HCT116 (cell line): ENCODE data around the gene PIH1D1. TPM values are rescaled to one million over a fixed set of nuclear protein-coding genes. Genes with fewer than 3 reads are reported as not detected.

Experiments
- ATAC-seq: fragments of 200-7000 bp; cut with Tn5 transposase; 2 replicates; pipeline ENCODE4 v1.9.1; 2020; ENCODE audit warnings: mild to moderate bottlenecking, moderate library complexity
- BruUV-seq: library from RNA; stranded (reverse); fragments of 400-500 nt; replicated peaks from 2 replicates; lab custom pipeline; 2021; lab: Mats Ljungman, UMichigan
- CTCF ChIA-PET: fragments of 300-600 bp; sonication (Branson Sonifier 250); formaldehyde crosslinking; loops from one replicate; lab custom pipeline; 2021; ENCODE audit warnings: antibody characterized with exemption; lab: Charles Lee
- POLR2A ChIA-PET: fragments of 300-600, 350-600 bp; sonication (Branson Sonifier 250); formaldehyde crosslinking; loops from one replicate; lab custom pipeline; 2021; ENCODE audit warnings: antibody characterized with exemption; lab: Charles Lee
- RAD21 ChIA-PET, 2 experiments: fragments of 300-600 bp; sonication (Branson Sonifier 250); formaldehyde crosslinking; loops; one replicate each; lab custom pipeline; 2023; ENCODE audit warnings: low total read pairs in 2 of 2; ENCODE audit not compliant: uncharacterized antibody in 2 of 2, unreplicated experiment in 2 of 2, low non-redundant PET in 1 of 2; lab: Charles Lee
- DNase-seq: peaks from one replicate; pipeline ENCODE4 v3.0.0-alpha.2; 2010; ENCODE audit warnings: low read depth, low spot score
- H2AFZ ChIP-seq: fragments of 200-600 bp; shearing (Covaris generic), sonication (generic); 2 replicates; pipeline ENCODE4 v1.6.1; 2017; ENCODE audit warnings: low read depth, mixed run types, mixed read lengths, antibody characterized with exemption, low read length; ENCODE audit not compliant: poor library complexity, severe bottlenecking
- H3K27ac ChIP-seq: 2 replicates; pipeline ENCODE4 v1.5.1; 2012; ENCODE audit warnings: low read depth, low read length
- H3K27me3 ChIP-seq: fragments of 200-600 bp; sonication (generic); 2 replicates; pipeline ENCODE4 v1.6.1; 2016; ENCODE audit warnings: mixed run types, low read length, mixed read lengths; ENCODE audit not compliant: insufficient read depth
- H3K36me3 ChIP-seq, 2 experiments: fragments of 200-500 bp in 1 of 2; fragments of 200-600 bp in 1 of 2; sonication (Bioruptor generic) in 1 of 2; sonication (generic) in 1 of 2; 2 replicates each; pipeline versions ENCODE4 v1.5.1 to v1.6.1; 2014 to 2016; ENCODE audit warnings: low read length in 2 of 2, inconsistent platforms in 1 of 2, mixed read lengths in 1 of 2, mixed run types in 1 of 2; ENCODE audit not compliant: insufficient read depth in 2 of 2, control insufficient read depth in 1 of 2
- H3K4me1 ChIP-seq, 2 experiments: fragments of 200-600 bp in 1 of 2; sonication (generic) in 1 of 2; 2 replicates each; pipeline versions ENCODE4 v1.5.1 to v1.6.1; 2012 to 2017; ENCODE audit warnings: low read length in 2 of 2, inconsistent platforms in 1 of 2, mild to moderate bottlenecking in 1 of 2, mixed read lengths in 1 of 2, mixed run types in 1 of 2, moderate library complexity in 1 of 2; ENCODE audit not compliant: insufficient read depth in 2 of 2, control insufficient read depth in 1 of 2
- H3K4me2 ChIP-seq: fragments of 200-600 bp; sonication (generic); 2 replicates; pipeline ENCODE4 v1.6.1; 2017; ENCODE audit warnings: mixed run types, low read length, mixed read lengths
- H3K4me3 ChIP-seq, 2 experiments: fragments of 200-600 bp in 1 of 2; sonication (generic) in 1 of 2; replicated peaks in 1 of 2; 2 replicates each; pipeline ENCODE4 v1.5.1; 2011 to 2016; ENCODE audit warnings: low read length in 2 of 2, control low read depth in 1 of 2, low read depth in 1 of 2, mild to moderate bottlenecking in 1 of 2, mixed read lengths in 1 of 2, mixed run types in 1 of 2
- H3K79me2 ChIP-seq: fragments of 200-600 bp; sonication (generic); 2 replicates; pipeline ENCODE4 v1.6.1; 2017; ENCODE audit warnings: mild to moderate bottlenecking, mixed run types, low read length, moderate library complexity, mixed read lengths; ENCODE audit not compliant: insufficient read depth
- H3K9ac ChIP-seq: fragments of 200-600 bp; sonication (generic); 2 replicates; pipeline ENCODE4 v1.6.1; 2016; ENCODE audit warnings: low read length, mixed read lengths
- H3K9me2 ChIP-seq: fragments of 200-600 bp; sonication (generic), shearing (Covaris generic); 2 replicates; pipeline ENCODE4 v1.6.1; 2017; ENCODE audit warnings: mixed run types, mild to moderate bottlenecking, moderate library complexity; ENCODE audit not compliant: insufficient read depth
- H3K9me3 ChIP-seq, 2 experiments: fragments of 200-500 bp in 1 of 2; fragments of 200-600 bp in 1 of 2; sonication (Bioruptor generic) in 1 of 2; sonication (generic) in 1 of 2; 2 replicates each; pipeline ENCODE4 v1.6.1; 2014 to 2017; ENCODE audit warnings: low read length in 2 of 2, mixed read lengths in 2 of 2, inconsistent platforms in 1 of 2, low read depth in 1 of 2, mild to moderate bottlenecking in 1 of 2, mixed run types in 1 of 2, moderate library complexity in 1 of 2; ENCODE audit not compliant: control insufficient read depth in 1 of 2, insufficient read depth in 1 of 2
- H4K20me1 ChIP-seq: fragments of 200-600 bp; sonication (generic), shearing (Covaris generic); 2 replicates; pipeline ENCODE4 v1.6.1; 2017; ENCODE audit warnings: mixed run types, mild to moderate bottlenecking, moderate library complexity; ENCODE audit not compliant: insufficient read depth
- CBX3 ChIP-seq: IDR thresholded peaks from 2 replicates; pipeline ENCODE4 v1.6.1; 2012; ENCODE audit warnings: low read depth
- CEBPB ChIP-seq: IDR thresholded peaks from 2 replicates; pipeline ENCODE4 v1.6.1; 2012; ENCODE audit warnings: low read depth
- CTCF ChIP-seq, 3 experiments: fragments of 200-600 bp in 1 of 3; sonication (generic) in 1 of 3; IDR thresholded peaks in 2 of 3; conservative IDR thresholded peaks in 1 of 3; 2 replicates each; pipeline ENCODE4 v1.5.1; 2012 to 2017; ENCODE audit warnings: low read depth in 2 of 3, low read length in 2 of 3, antibody characterized with exemption in 1 of 3, borderline replicate concordance in 1 of 3, control low read depth in 1 of 3, mild to moderate bottlenecking in 1 of 3, mixed read lengths in 1 of 3, mixed run types in 1 of 3, moderate library complexity in 1 of 3; ENCODE audit not compliant: insufficient read depth in 1 of 3
- EGR1 ChIP-seq: IDR thresholded peaks from 2 replicates; pipeline ENCODE4 v1.6.1; 2012; ENCODE audit warnings: low read depth
- ELF1 ChIP-seq: IDR thresholded peaks from 2 replicates; pipeline ENCODE4 v1.6.1; 2012; ENCODE audit warnings: low read depth, borderline replicate concordance
- EZH2 ChIP-seq: fragments of 200-600 bp; sonication (generic); IDR thresholded peaks from 2 replicates; pipeline ENCODE4 v1.6.1; 2017; ENCODE audit warnings: antibody characterized with exemption, mixed run types
- MAX ChIP-seq: IDR thresholded peaks from 2 replicates; pipeline ENCODE4 v1.6.1; 2012
- POLR2A ChIP-seq: IDR thresholded peaks from 2 replicates; pipeline ENCODE4 v1.7.0; 2011; ENCODE audit warnings: borderline replicate concordance; ENCODE audit not compliant: insufficient read depth, insufficient read length; ENCODE audit errors: extremely low read depth
- POLR2AphosphoS5 ChIP-seq: IDR thresholded peaks from 2 replicates; pipeline ENCODE4 v1.6.1; 2011; ENCODE audit warnings: mild to moderate bottlenecking, low read depth, low read length, moderate library complexity
- RAD21 ChIP-seq: IDR thresholded peaks from 2 replicates; pipeline ENCODE4 v1.6.1; 2012; ENCODE audit warnings: low read depth, mild to moderate bottlenecking
- REST ChIP-seq: IDR thresholded peaks from 2 replicates; pipeline ENCODE4 v1.6.1; 2012; ENCODE audit warnings: low read depth
- SP1 ChIP-seq: IDR thresholded peaks from 2 replicates; pipeline ENCODE4 v1.6.1; 2012; ENCODE audit warnings: low read depth
- TCF7L2 ChIP-seq: IDR thresholded peaks from 2 replicates; pipeline ENCODE4 v1.7.0; 2011; ENCODE audit warnings: borderline replicate concordance, inconsistent platforms; ENCODE audit not compliant: insufficient read depth, insufficient read length; ENCODE audit errors: extremely low read depth
- ZBTB33 ChIP-seq: IDR thresholded peaks from 2 replicates; pipeline ENCODE4 v1.6.1; 2011; ENCODE audit warnings: mild to moderate bottlenecking, low read length, moderate library complexity; ENCODE audit not compliant: insufficient replicate concordance; ENCODE audit errors: extremely low read depth
- ZNF274 ChIP-seq: fragments of 200-500 bp; sonication (Bioruptor generic); IDR thresholded peaks from 2 replicates; pipeline ENCODE4 v1.6.1; 2014; ENCODE audit warnings: mild to moderate bottlenecking, low read depth, low read length, inconsistent platforms
- intact Hi-C: fragments of 100-400 bp; cut with micrococcal nuclease; formaldehyde crosslinking; loops from 2 replicates; pipeline ENCODE4 v1.10.0; 2022
- total RNA-seq: library from RNA; stranded (reverse); gene quantifications from one replicate; pipeline ENCODE4 v1.2.1, GENCODE V29; 2021; ENCODE audit not compliant: unreplicated experiment

Gene PIH1D1
- total RNA-seq, 1 experiment from 2014 or later, result 152 TPM

- Histone ChIP-seq H3K9me2 (no peaks in the 10 kb centered on the region), H3K9ac (no peak overlapping the region), H3K9me3 (no peaks in the 10 kb centered on the region), H3K27ac (no peak overlapping the region), H3K4me3 (no peak overlapping the region), H4K20me1 (no peaks in the 10 kb centered on the region), H3K4me1 (peaks cover 0 to 3% of the 10 kb centered on the region in 2 experiments; a peak in 1 of 4 replicates), H3K4me2 (no peak overlapping the region), H3K79me2 (no peaks in the 10 kb centered on the region), H2AFZ (no peak overlapping the region), H3K27me3 (peaks cover 21% of the 10 kb centered on the region), H3K36me3 (no peaks in the 10 kb centered on the region)
- BruUV-seq, result no TSS peak
- ChIA-PET POLR2A (interaction anchor here (1.0 kb wide), 1 partner anchor 282 kb away, joined by 3 read pairs; no protein-coding TSS in a partner anchor), CTCF (no interaction called here), RAD21 (no interaction called here)
- ATAC-seq (no peak), DNase-seq (no peak)
- intact Hi-C loops, result no loop called here
- TF ChIP-seq ELF1, result no peak
- no peak for TF ChIP-seq CEBPB
- no peak for TF ChIP-seq CTCF (IDR thresholded peaks at IDR 0.05 in 2 of 3, conservative IDR thresholded peaks at IDR 0.05 in 1 of 3; ENCODE audit: borderline replicate concordance in 1 of 3, insufficient read depth in 1 of 3, low read depth in 2 of 3, low read length in 2 of 3)
- TF ChIP-seq ZBTB33, result no peak
- TF ChIP-seq TCF7L2, result no peak
- no peak for TF ChIP-seq EZH2
- TF ChIP-seq CBX3, result no peak
- TF ChIP-seq RAD21, result no peak
- no peak for TF ChIP-seq POLR2A
- no peak for TF ChIP-seq REST
- no peak for TF ChIP-seq SP1
- no peak for TF ChIP-seq EGR1
- TF ChIP-seq MAX, result no peak
- no peak for TF ChIP-seq ZNF274
- TF ChIP-seq POLR2AphosphoS5, result no peak
Observed at GRCh38 chr19:49435670-49436069, 15.9 kb downstream of the PIH1D1 start.
